HEK293 (cell line): ENCODE results near the gene NLGN2.

Source experiments
- CTCF ChIP-seq: fragments of 450-650 bp; formaldehyde crosslinking; IDR thresholded peaks from 2 replicates; pipeline ENCODE4 v1.5.1; 2016; ENCODE audit warnings: missing biosample characterization, missing genetic modification characterization
- IKZF3 ChIP-seq: fragments of 450-650 bp; IDR thresholded peaks from 2 replicates; pipeline ENCODE4 v1.5.0; 2018; ENCODE audit warnings: missing biosample characterization, mild to moderate bottlenecking, missing genetic modification characterization, moderate library complexity
- KLF16 ChIP-seq: fragments of 450-650 bp; formaldehyde crosslinking; IDR thresholded peaks from 2 replicates; pipeline ENCODE4 v1.5.1; 2017; ENCODE audit warnings: missing biosample characterization, missing genetic modification characterization
- YY1 ChIP-seq: fragments of 450-650 bp; formaldehyde crosslinking; IDR thresholded peaks from 2 replicates; pipeline ENCODE4 v1.5.1; 2018; ENCODE audit warnings: missing biosample characterization, missing genetic modification characterization
- ZBTB48 ChIP-seq: fragments of 450-650 bp; formaldehyde crosslinking; IDR thresholded peaks from 2 replicates; pipeline ENCODE4 v1.5.1; 2016; ENCODE audit warnings: missing biosample characterization, missing genetic modification characterization
- ZNF24 ChIP-seq: fragments of 450-650 bp; formaldehyde crosslinking; IDR thresholded peaks from 2 replicates; pipeline ENCODE4 v1.5.1; 2016; ENCODE audit warnings: missing biosample characterization, missing genetic modification characterization

DNA sequence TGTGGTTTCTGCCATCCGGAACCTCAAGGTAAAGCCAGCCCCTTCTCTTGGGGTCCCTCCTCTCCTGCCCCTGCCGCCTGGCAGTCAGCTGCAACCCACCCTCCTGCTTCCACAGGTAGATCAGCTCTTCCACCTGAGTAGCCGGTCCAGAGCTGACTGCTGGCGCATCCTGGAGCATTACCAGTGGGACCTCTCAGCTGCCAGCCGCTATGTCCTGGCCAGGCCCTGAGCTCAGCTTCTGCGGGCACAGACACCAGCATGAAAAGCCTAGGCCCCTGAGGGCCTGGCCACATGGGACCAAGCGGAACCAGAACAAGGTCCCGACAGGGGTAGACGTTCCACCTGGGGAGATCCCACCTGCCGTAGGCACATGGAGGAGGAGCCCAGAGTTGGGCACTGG, 18.8 kb upstream of the NLGN2 start:
- TF ChIP-seq YY1 (no peak), KLF16 (tag by site-specific recombination) (no peak), ZNF24 (tag by site-specific recombination) (no peak), CTCF (tag by site-specific recombination) (no peak), IKZF3 (no peak), ZBTB48 (no peak)
